Suprapubic skin (tissue), 4 donors: Measurements from ENCODE around the gene CCDC137.

Source experiments
- CTCF ChIP-seq, 2 donors: fragments of 200-600 bp in 1 of 2; fragments of 450-650 bp in 1 of 2; sonication (generic) in 1 of 2; IDR thresholded peaks; one replicate each; pipeline ENCODE4 v1.5.1; 2016 to 2019; ENCODE audit warnings: antibody characterized with exemption in 2 of 2, mild to moderate bottlenecking in 1 of 2, moderate library complexity in 1 of 2
- EP300 ChIP-seq: sonication (generic); formaldehyde crosslinking; IDR thresholded peaks from one replicate; pipeline ENCODE4 v1.6.1; 2017; ENCODE audit warnings: antibody characterized with exemption
- POLR2A ChIP-seq, 2 donors: fragments of 450-650 bp; IDR thresholded peaks; one replicate each; pipeline ENCODE4 v1.6.1; 2017; ENCODE audit warnings: antibody characterized with exemption in 2 of 2, mild to moderate bottlenecking in 2 of 2, moderate library complexity in 2 of 2
- POLR2AphosphoS5 ChIP-seq, 3 donors: sonication (generic); formaldehyde crosslinking; IDR thresholded peaks; one replicate each; pipeline ENCODE4 v1.6.1; 2017; ENCODE audit warnings: antibody characterized with exemption in 3 of 3

GRCh38 chr17:81646869-81647600 lies 19.5 kb upstream of the CCDC137 start:
- TF ChIP-seq CTCF (IDR thresholded peaks at IDR 0.05) (no peak), EP300 (no peak), POLR2A (IDR thresholded peaks at IDR 0.05) (no peak), POLR2AphosphoS5 (IDR thresholded peaks at IDR 0.05) (no peak)
